ENCODE measurements around the gene PCYOX1L.

PCYOX1L gene

DNA sequence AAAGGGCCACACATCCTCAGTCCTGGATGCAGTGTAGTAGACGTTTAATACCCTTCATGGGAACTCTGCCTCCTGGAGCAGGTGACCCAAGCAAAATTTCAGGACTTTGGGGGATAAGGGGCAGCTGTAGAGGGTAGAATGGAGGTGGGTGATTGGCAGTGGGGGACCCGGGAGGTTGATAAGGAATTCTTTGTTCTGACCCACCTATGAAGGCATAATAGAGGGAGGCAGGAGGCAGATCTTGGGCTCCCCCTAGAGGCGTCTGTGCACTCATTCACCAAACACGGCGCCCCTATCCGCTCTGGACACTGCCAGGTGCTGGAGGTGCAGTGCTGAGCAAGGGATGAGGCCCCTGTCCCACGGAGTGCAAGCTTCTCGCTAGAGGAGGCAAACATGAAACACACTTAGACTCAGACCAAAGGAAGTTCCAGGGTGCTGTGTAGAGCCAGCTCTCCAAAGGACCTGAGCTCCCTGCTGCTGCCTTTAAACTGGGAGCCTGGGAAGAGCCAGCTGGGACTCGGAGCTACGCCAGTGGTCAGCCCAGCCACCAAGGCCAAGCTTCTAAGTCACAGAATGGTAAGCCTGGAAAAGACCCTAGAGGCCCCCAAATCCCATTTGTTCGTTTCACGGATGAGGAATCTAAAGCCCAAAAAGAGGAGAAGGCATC, 13.6 kb downstream of the PCYOX1L start:
- FAIRE-seq = no peak

DNA sequence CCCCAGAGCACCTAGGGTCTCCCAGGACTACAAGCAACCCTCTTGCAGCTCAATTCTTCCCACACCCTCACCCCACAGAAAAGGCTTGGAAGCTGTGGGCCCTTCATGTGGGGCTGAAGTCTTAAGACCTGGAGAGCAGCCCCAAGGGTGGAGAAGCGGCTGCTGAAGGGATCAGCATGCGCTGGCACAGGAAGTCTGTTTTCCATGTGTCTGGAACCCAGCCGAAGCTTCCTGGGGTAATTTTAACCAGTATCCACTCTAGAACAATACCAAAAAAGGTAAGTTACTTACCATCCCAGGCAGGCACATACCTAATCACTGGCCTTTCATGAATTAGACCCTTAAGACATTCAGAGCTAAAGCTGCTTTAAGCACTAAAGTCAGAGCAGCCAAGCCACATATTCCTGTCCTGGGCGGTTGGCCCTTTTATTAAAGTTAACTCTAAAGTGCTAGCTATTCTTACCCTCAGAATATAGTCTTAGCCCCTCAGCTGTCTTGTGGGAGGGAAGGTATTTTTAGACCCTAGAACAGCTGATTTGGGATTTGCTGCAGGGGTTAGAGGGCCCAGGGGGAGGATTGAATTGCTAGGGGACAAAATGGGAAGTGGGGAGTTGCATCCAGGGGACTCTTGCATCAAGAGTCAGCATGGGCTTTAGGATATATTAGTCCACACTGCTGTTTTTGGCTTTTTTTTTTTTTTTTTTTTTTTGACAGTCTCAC, 14.4 kb downstream of the PCYOX1L start:
- FAIRE-seq = no peak

GRCh38 chr5:149372932-149373331, 15.1 kb downstream of the PCYOX1L start:
- FAIRE-seq = no peak

GRCh38 chr5:149374303-149374702, 16.5 kb downstream of the PCYOX1L start:
- FAIRE-seq = no peak

GRCh38 chr5:149374801-149375200, 17.0 kb downstream of the PCYOX1L start:
- no peak for FAIRE-seq

DNA sequence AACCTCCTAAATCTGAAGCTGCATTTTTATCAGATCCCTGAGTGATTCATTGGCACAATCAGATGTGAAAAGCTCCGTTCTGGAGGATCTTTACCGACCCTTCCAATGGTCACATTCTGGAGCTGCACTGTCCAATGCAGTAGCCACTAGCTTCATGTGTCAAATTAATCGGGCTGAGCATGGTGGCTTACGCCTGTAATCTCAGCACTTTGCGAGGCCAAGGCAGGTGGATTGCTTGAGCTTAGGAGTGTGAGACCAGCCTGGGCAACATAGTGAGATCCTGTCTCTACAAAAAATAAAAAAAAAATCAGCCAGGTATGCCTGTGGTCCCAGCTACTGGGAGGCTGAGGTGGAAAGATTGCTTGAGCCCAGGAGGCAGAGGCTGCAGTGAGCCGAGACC, 17.6 kb downstream of the PCYOX1L start:
- FAIRE-seq = no peak

- FAIRE-seq = no peak
Observed at GRCh38 chr5:149376104-149376503, 18.3 kb downstream of the PCYOX1L start.

- no peak for FAIRE-seq
Observed at GRCh38 chr5:149376711-149377447, 19.0 kb downstream of the PCYOX1L start.

DNA sequence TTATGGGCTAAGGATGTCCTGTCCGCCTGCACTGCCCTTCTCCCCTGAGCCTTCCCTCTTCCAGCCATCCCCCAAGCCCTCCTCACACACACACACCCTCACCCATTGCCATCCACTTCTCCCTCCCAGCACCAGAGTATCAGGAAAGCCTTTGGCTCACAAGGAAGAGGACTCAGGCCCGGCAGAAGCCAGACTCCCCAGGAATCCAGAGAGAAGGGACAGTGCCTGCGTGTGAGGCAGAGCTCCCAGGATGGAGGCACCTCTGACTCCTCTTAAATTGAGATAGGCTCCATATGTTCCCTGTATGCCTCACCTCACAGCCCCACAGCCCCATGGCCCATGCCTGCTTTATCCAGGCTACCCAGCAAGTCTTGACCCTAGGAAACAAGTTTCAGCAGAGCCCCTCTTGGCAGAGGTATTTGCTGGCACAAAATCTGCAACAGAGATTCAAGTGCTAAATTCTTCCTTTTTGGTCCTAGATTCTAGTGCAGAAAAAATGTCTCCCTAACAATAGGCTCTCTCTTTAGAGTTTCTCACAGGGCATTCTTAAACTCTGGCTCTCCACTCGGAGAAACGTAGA, 20.5 kb downstream of the PCYOX1L start:
- FAIRE-seq = no peak

DNA sequence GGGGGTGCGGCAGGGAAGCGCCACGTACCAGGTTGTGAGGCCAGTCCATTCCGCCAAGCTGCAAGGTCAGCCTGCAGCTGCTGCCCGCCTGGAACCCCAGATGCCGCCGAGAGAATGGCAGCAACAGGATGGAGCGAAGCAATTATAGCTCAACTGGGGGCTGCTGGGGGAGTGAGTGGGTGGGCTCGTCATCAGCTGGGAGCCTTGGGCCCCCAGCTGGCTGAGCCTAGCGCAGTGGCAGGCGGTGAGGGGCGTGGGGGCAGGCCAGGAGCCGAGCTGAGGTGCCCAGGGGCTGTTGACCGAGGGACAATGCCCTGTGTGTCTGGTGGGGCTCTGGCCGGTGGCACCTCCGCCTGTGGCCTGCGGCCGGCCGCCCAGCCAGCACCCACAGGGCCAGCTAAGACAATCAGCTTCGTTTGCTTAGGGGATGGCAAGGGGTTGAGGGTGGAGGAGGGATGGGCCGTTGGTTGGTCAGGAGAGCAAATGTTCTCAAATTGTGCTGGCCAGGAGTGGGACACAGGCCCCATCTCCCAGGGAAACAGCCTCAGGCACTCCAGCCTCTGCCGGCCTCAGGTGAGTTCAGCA, 21.4 kb downstream of the PCYOX1L start, which contains the start of gene IL17B:
Gene IL17B, minus strand, starts transcription at position 116 of the 585 bp plus-strand sequence. Its CDS starts 67 bp downstream, at position 49.
- no peak for FAIRE-seq

DNA sequence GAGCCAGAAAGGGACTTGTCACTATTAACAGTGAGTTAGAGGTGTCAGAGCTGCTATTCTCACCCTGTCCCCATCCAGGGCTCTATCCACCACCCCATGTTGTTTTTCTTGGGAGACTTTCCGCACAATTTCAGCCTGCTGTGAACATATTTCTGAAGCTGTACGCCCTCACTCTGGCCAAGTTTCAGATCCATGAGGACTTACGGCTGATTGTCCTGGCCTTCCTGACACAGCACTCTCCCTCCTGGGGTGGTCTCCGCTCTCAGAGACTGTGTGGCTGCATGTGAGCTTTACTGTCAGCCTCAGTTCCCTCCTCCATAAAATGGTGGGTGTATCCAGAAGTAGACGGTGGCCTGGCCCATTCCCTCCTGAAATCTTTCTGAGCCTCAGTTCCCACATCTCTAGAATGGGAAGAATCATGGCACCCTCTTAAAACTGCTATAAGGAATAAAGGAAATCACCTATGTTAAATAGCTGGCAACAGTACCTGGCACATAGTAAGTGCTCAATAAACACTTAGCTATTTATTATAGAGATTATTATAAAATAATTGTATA, 22.1 kb downstream of the PCYOX1L start:
- FAIRE-seq = no peak

GRCh38 chr5:149380466-149381121, 22.7 kb downstream of the PCYOX1L start:
- FAIRE-seq = no peak

DNA sequence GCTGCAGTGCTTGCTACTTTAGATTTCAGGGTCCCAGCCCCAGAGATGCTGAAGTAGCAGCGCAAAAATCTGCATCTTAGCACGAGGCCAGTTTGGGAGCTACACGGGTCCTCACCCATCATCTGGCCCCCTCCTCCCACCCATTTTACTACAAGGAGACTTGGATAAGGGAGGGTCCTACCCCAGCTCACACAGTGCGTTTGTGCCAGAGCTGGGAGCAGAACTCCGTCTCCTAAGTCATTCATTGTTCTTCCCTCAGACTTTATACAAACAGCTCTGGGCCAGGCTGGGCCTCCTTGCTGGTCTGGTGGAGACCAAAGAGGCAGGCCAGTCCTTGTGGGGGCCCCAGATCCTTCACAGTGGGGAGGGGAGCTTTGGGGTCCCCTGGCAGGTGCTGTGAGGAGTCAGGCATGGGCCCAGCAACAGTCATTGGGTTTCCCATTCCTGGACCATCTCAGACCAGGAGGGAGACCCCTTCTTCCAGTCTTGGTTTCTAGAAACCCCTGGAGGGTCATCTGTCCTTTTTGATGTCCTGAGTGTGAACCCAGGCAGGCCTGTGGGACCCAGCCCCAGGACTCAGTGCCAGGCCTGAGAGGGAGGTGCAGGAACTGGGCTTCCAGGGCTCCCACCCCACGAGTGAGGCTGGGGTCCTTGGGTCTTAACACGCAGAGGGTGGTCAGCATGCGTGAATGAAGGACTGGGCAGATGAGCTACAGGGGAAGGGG, 23.6 kb downstream of the PCYOX1L start:
- no peak for FAIRE-seq

GRCh38 chr5:149381986-149382338, 24.1 kb downstream of the PCYOX1L start:
- FAIRE-seq = no peak

GRCh38 chr5:149382517-149383220, 24.8 kb downstream of the PCYOX1L start:
- no peak for FAIRE-seq

GRCh38 chr5:149383399-149383798, 25.6 kb downstream of the PCYOX1L start:
- no peak for FAIRE-seq

GRCh38 chr5:149386166-149386565, 28.3 kb downstream of the PCYOX1L start:
- FAIRE-seq = no peak

DNA sequence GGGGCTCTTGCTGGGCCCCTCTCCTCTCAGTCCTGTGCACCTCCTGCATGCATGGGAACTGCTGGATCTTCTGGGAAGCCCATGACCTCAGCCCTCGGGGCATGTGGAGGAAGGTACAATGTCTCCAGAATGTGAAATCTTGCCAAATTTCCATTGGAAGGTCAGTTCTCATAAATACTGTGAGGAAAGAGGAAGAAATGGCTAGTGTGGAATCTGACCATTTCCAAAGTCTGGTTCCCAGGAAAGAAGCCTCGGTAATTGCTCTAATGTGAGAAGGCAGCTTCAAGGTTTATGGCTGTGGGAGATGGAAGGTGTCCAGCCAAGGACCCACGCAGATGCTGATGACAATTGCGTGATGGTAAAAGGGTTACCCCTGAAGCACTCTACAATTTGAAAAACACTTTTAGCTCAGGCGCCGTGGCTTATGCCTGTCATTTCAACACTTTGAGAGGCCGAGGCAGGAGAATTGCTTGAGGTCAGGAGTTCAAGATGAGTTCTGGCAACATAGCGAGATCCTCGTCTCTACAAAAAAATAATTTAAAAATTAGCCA, 29.3 kb downstream of the PCYOX1L start:
- FAIRE-seq = no peak

DNA sequence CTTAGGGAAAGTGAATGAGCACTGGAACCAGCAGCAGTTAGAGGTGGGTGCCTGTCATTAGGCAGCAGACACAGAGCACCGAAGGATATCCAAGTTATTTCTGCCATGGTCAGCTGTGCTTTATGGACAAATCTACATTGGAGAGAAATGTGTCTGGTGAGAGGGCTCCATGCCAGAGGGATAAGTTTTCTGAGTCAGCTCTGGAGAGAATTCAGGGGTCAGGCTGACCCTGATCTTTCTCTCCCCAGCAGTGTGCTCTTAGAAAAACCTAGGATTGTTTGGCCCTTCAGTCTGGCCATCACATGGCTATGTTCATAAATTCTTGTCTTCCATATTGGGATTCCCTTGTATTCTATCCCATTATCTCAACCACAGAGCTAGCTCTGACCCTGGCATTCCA, 30.1 kb downstream of the PCYOX1L start:
- FAIRE-seq = no peak

DNA sequence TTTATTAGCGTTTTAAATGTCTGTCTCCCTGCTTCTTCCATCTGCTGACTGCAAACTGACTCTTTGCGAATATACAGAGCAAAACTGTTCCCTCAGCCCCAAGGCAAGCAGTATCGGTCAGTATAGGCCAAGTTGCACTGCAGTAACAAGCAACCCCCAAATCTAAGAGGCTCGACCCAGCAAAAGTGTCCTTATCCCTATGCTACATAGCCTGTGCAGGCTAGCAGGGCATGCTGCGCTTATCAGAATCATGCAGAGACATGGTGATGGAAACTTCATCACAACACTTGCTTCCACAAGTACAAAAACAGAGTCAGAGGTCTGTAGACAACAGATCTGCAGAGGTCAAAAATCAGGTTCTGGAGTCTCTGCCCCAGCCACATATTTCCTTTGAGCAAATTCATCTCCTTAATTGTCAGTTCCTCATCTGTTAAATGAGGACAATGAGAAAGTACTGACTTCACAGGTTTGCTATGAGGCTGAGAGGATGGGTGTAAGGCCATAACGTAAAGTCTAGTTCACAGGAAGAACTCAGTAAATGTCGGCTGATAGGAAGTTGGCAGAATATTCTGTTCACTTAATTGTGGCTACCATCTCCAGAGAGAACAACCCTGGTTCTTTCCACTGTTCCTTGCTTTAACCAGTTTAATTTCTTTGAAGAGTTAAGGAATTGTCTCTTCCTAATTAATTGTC, 30.8 kb downstream of the PCYOX1L start:
- FAIRE-seq = no peak
